Left kidney (tissue), 2 donors: ENCODE data around the gene PLPP7. TPM values are rescaled to one million over a fixed set of nuclear protein-coding genes. Genes with fewer than 3 reads are reported as not detected.
"Not testable (repeated sequence)": the region's sequence is repeated elsewhere in the genome, so short reads cannot be mapped to it uniquely, and the experiment has no call there.

Source experiments
- DNase-seq: peaks from one replicate; pipeline ENCODE4 v3.0.0-alpha.2; 2013
- polyA plus RNA-seq: library from polyadenylated mRNA; unstranded; fragments of 120-200 nt; gene quantifications from one replicate; pipeline ENCODE4 v1.2.1, GENCODE V29; 2013; ENCODE audit not compliant: insufficient read length

The PLPP7 gene
- polyA plus RNA-seq, 1 donor: 1.9 TPM

DNA sequence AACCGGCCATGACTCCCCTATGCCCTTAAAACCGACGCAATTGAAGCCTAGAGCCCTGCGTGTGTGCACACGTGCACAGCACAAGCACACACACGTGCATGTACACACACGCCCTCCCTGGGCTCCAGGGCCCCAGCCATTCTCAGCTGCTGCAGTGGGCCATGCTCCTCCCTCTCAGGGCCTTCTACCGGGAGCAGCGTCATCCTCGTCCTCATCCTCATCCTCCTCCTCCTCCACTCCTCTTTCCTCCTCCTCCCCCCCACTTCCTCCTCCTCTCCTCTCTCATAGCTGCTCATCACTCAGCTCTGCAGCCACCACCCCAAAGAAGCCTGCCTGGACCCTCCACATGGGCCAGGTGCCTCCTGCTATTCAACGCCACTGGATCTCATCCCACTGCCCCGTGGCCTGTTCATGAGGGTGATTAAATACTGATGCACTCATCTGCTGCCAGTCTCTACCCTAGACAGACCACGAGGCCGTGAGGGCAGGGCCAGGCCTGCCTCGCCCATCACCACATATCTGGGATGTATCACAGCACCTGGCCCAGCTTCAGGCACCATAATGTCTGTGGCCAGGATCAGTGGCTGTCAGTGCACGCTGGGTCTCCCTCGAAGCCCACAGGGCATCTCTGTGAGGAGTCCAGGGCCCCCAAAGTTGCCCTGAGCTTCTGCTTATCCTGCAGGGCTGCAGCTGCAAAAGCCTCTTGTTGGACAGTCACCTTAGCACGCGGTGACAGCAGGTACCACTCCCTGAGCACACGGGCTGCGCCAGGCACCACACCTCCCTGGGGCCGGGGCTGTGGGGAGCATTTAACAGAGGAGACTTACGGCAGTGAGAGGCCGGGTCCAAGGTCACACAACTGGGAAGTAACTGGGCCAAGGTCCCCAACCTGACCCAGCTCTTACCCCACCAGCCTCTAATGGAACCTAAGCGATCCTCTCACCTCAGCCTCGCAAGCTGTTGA lies 23.0 kb upstream of the PLPP7 start:
- no peak for DNase-seq

- no peak for DNase-seq
Observed at GRCh38 chr9:131270171-131271015, 19.1 kb upstream of the PLPP7 start.

DNA sequence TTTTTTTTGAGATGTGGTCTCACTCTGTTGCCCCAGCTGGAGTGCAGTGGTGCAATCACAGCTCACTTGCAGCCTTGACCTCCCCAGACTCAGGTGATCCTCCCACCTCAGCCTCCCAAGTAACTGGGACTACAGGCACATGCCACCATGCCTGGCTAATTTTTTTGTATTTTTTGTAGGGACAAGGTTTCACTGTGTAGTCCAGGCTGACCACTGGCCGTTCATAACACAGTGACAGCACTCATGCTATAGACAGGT lies 18.6 kb upstream of the PLPP7 start:
- not testable (repeated sequence) for DNase-seq

GRCh38 chr9:131271506-131271931 lies 18.0 kb upstream of the PLPP7 start:
- DNase-seq: no peak

- DNase-seq: no peak
Observed at GRCh38 chr9:131272212-131272611, 17.3 kb upstream of the PLPP7 start.

DNA sequence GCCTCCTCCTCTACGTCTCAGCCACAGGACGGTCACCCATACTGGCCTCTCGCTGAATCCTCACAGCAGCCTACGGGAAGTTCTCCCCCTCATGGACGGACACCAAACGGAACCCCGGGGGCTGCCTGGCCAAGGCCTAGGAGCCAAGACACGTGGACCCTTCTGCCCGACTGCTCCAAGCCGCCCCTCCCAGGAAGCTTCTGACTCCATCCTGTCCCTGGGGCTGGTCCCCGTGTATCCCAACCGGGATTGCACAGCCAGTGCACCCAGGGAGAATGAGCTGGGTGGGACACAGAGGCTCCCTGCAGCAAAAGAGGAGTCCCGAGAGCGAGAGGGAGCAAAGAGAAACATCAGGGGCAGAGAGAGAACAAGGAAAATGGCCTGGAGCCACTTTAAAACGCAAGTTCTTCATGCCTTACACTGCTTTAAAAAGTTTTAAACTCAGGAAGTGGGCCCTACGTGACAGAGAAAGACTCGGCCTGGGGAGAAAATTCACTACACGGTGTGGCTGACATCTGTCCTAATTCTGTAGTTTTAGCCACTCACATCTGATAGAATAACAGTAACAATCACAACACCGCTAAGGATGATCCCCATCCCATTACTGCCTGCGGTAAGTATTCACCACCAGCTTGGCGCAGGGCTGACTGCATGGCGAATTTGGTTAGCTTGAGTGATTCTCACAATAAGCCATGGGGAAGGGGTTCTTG lies 16.2 kb upstream of the PLPP7 start:
- no peak for DNase-seq

DNA sequence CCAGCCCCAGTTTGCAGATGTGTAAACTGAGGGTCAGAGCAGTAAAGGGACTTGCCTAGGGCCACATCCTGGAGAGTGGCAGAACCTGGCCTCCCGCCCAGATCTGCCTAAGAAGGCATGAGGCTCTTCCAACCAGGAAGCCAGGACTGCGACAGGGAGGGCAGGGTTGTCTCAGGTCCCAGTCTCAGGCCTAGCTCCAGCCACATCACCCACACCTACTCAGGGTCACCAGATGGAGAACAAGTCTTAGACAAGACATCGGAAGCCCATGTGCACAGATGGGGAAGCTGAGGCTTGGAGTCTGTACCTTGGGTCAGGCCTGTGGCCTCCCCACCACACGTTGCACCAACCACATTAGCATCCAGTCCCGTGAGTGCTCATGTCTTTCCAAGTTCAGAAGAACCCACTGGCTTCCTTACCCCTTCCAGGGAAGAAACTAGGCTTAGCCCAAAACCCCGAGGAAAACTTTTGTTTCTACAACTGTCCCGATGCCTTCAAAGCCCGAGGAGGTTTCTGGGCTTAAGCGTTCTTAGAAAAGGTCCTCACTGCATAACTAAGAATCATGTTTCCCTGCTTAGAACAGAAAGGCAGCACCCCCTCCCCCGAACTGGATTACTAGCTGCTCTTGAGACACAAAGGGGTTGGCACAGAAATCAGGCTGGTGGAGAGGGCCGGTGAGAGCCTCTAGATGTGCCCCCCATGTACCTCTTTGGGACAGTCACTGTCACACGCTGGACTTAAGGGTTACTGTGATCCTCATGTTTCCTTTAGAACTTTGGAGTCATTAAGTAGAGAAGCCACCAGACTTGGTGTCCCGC lies 15.5 kb upstream of the PLPP7 start:
- no peak for DNase-seq

DNA sequence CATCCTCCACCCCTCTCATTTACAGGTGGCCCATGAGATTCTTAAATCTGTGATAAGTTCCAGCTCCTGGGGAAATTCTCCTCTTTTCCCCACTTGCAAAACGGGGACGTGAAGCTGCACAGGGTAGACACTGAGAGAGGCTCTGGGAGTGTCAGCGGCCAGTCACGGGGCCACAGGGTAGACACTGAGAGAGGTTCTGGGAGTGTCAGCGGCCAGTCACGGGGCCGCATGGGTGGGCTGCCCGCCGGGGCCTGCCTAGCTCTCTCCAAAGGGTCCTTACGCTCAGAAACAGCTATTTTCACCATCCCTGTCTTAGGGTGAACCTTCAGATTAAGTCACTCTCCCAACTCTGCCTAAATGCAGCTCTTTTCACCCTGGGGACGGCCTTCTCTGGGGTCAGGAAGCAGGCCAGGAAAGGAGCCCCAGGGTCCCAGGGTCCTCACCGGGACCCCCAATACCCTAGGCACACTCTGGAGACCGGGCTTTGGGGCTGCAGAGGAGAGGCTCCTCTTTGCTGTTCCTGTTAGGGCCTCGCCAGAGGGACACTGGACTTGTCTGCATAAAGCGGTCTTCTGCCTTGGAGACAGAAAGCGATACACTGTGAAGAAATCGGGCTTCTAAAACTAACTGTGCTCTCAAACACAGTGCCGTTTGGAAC lies 14.7 kb upstream of the PLPP7 start:
- DNase-seq: no peak

DNA sequence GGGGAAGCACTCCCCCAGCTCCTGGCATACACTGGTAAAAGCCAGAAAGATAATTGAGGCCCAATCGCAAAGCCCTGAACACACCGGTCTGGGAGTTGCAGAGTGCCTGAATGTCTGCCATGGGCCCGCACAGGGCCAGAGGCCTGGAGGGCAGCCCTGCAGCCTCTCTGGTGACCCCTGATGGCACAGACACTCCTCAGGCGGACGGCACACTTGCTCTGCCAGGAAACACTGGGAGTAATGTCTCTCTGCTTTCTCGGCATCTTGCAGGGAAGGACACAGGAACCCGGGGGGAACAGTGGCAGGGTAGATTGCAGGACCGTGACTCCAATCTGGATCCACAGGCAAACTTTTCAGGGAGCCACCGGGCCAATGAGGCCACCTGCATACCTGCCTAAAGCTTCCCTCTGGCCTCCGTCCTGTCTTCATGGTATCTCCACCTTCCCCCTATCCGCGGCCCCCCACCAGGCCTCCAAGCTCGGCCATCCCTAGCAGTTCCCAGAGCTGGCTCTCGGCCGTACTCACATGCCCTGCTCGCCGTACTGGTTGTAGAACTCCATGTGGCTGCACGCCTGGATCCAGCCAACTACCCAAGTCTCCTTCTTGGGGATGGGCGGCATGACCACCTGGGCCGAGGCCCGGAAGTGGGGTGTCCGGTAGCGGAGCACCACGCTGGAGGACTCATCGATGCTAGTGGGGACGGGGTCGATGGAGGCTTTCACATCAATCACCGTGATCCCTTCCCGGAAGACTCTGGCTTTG lies 14.0 kb upstream of the PLPP7 start:
- no peak for DNase-seq

DNA sequence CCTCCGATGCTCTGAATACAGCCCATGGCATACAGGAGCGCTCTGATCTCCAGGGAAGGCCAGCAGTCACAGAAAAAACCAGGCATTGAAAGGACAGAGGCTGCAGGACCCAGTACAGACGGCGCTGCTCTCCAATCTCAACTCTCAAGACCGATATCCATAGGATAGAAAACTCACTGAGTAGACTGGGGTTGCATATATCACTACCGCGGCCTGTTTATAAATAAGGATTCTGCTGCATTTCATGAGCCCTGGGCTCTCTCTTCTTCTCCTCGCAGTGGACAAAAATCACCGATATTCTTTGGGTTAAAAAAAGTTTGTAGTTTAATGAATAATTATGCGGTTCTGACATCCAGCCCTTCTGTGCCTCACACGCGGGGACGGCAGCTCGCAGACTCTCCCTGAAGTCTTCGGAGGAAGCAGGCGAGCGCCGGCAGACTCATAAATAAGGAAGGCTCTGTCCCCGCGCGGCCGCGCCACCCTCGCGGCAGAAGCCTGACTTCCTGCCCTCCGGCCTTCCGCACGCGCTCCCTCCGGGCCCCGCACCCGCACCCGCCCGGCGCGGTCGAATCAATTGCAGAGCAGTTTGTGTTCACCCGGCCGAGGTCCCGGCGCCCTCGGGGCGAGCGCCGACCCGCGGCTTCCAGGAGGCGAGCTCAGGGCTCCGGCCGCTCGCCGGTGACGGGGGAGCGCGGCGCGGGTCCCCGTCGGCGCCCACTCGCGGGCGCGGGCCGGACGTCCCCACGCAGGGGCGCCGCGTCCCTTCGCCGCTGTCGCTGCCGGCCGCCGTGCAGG lies 13.2 kb upstream of the PLPP7 start, which contains the start of gene FAM78A:
Gene FAM78A (minus strand): TSS at position 417 of the 795 bp plus-strand sequence. CDS start 331 bp downstream, at position 86.
- no peak for DNase-seq

- no peak for DNase-seq
Observed at GRCh38 chr9:131276891-131277286, 12.6 kb upstream of the PLPP7 start.

- no peak for DNase-seq
Observed at GRCh38 chr9:131277287-131277909, 12.1 kb upstream of the PLPP7 start.

GRCh38 chr9:131277910-131278701 lies 11.4 kb upstream of the PLPP7 start:
- DNase-seq: peak; percentile 82

- no peak for DNase-seq
Observed at GRCh38 chr9:131278702-131279111, 10.8 kb upstream of the PLPP7 start.

DNA sequence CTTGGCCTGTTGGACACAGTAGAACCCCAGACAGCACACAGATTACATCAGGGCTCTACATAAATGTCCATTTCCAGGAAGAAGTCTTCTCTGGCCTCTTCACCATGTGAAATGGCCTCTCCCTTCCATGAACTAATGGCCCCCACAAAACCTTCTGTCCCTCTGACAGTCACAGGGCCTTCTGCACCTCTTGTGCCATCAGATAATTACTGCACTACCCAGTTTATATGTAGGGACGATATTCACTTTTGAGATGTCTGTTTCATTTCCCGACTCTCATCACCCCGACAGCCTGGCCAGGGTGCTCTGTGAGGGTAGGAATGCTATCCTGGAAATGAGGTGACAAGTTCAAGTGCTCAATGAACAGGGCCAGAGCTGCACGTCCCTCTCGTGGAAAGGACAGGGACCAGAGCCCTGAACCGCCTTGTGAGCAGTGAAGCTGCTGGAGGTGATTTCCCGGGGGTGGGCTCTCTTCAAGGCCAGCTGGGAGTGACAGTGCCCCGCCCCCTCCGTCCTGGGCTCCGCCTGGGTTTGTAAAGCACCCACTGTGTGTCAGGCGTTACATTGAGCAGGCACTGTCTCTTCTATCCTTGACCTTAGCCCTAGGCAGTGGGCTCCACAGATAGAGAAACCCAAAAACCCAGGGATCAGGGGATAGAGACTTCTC lies 10.2 kb upstream of the PLPP7 start:
- DNase-seq: no peak

DNA sequence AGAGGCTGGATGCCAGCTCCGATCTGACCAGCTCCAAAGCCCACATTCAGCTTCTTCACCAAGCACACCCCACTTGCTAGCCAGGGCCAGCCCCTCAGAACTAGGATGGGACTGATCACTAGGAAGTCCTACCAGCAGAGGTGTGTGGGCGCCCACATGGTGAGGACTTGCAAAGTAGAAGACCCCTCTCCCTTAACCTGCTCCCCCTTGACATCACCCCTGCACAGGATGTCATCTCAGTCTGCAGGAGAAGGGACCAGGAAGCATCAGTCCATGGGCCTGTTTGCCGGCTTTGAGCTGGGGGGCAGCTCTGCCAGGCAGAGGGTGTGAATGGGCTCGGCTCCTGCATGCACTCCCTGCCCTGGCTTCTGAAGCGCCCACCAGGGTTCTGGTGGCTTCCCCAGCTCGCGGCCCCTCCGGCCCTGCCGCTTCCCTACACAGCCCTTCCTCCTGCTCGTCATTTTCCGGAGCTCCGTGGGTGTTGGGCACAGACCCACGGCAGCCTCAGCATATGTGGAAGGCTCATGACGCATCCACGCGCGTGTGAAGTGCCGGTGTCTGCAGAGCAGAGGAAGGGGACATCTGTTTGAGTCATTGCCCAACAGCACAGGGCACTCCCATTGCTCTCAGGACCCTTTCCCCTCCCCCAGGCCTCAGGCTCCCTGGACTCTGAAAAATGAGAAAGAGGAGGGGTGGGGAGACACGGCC lies 9.5 kb upstream of the PLPP7 start:
- no peak for DNase-seq

DNA sequence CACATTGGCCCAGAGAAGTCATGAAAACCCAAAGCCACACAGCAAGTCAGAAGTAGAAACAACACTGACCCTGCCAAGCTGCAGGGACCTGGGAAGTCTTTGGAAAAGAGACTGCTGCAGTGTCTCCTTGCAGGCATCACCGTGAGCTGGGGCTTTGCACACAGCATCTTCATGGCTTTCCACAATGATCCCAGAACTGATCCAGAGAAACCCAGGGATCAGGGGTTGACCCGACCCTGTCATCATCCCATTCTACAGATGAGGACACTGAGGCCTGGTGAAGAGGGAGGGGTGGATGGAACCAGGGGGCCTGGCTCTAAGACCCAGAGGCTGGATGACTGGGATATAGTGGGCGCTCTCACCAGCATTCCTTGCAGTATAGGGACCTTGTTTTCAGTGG lies 8.9 kb upstream of the PLPP7 start:
- DNase-seq: no peak
